ENCODE results near the gene ZRANB2.

Gene ZRANB2

DNA sequence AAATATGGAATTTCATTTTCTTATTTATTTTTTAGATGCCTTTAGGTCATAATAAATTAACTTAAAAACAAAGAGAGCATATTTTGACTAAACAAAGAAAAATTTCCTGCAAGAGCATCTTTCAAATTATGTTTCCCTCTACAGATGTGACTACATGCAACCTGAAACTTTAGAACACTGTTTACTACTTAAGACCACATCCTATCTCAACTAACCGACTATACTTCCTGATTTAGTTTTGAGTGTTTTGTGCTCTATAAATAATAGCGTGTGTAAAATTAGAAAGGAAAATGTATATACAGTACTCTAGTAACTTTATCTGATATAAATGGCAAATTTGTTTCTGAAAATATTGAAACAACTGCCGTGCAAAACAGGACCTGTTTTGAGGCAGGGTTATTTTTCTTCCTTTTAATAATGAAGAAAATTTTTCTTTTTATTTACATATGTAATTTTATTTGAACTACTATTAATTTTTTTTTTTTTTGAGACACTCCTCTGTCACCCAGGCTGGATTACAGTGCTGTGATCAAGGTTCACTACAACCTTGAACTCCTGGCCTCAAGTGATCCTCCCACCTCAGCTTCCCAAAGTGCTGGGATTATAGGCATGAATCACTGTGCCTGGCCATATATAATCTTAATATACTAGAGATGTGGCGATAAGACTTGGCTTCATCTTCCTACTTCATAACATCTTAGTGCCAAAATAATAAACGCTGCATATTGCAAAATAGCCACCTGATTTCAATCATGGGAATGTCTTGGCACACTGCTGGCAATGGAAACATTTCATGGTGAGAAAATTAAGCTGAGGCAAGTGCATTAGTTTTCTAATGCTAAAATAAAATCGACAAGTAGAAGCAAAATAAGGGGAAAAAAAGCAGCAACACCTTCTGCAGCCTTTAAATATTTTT is 12.3 kb downstream of the ZRANB2 start:
- no peak for FAIRE-seq

- no peak for FAIRE-seq
Observed at GRCh38 chr1:71054791-71055190, 26.0 kb downstream of the ZRANB2 start.

DNA sequence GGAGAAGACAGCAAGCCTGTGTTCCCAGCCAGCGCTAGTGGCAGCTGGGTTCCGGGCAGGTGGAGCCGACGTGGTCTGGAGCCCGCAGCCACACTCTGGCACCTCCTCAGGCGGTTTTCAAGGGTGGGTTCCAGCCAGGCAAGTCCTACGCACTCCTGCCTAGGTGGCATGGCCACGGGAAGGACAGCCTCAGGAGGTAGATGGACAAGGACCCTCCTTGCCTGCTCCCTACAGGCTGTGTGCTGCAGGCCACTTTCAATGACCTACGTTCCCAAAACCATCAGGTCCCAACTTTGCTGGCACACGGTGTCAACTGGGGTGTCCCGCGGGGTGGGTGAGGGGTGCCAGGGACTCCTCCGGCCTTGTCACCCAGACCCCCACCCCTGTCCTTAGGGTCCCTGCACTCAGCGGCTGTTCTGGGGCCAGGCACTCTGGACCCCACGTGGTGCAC is 26.5 kb downstream of the ZRANB2 start:
- FAIRE-seq, result no peak

GRCh38 chr1:71053758-71054157 is 27.1 kb downstream of the ZRANB2 start:
- no peak for FAIRE-seq

- FAIRE-seq, result no peak
Observed at GRCh38 chr1:71053146-71053545, 27.7 kb downstream of the ZRANB2 start.

DNA sequence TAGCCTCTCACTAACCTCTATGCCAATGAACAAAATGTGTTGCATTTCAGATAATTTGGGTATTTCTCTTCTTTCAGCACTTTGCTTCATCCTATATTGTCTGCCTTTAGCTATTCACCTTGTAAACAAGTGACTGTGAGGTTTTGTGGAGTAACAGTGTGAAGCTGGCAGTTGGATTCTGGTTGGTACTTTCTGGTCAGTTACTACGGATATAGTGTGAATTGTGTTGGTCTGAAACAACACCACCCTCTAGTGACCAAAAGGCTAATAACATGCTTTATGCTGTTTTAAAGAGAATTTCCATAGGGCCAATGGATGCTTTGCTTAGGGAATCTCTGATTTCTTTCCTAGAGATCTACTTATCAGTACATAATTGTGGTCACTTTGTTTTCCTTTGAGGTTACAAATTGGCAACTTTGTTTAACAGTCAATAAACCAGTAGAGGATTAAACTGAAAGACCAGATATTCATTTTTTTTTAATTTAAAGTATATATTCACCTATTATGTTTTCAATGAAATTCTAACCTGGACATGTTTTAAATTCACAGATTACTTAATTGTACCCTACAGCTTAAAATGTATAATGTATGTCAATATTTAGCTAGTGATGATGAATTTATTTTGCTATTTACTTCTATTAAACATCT is 30.8 kb downstream of the ZRANB2 start:
- peak; percentile 93 for FAIRE-seq

- FAIRE-seq, result no peak
Observed at GRCh38 chr1:71047635-71048607, 32.9 kb downstream of the ZRANB2 start, which contains the start of gene PTGER3. Gene PTGER3 (minus strand): TSS chr1:71047816. CDS start chr1:71047577, 239 bp downstream.

GRCh38 chr1:71046891-71047634 is 33.8 kb downstream of the ZRANB2 start:
- FAIRE-seq, result no peak

DNA sequence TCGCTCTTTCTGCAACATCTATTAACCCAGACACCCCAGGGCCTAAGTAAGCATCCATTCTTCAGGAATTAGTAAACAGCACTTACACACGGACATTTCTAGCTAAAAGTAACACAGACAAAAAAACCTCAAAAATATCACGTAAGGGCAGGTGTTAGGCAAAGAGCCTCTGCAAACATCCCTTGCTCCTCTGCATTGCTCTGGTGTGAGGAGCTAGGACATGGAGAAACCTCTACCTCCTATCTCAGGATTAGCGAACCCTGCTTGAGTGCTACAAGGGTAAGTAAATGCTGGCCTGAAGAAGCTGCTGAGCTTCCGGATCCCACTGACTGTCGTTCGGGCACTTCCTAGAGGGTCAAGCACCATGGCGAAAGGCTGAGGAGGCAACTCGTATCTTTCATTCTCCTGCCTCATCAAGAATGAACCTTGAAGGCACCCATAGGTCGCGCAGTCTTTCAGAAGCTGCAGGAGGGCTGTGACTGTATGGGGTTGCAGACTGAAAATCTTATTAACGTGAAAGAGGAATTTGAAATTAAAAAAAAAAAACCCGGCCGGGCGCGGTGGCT is 35.3 kb downstream of the ZRANB2 start:
- FAIRE-seq, result no peak

GRCh38 chr1:71044833-71045232 is 36.0 kb downstream of the ZRANB2 start:
- FAIRE-seq, result no peak

DNA sequence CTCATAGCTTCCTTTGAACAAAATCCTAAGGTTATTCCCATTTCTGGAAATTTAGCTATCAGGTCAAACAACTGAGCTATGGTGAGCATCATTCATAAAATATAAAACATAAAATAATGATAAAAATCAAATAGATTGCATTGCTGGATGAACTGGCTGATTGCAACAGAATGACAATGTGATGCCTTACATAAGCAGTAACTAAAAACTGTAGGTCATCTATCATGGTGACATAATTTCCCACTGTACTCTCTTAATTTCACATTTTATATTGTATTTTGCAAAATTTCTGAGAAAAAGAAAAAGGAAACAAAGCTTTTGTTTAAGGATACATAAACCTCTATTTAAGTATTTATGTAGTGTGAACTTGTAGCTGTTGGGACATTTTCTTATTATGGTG is 37.8 kb downstream of the ZRANB2 start:
- no peak for FAIRE-seq

GRCh38 chr1:71041806-71042205 is 39.0 kb downstream of the ZRANB2 start:
- no peak for FAIRE-seq

GRCh38 chr1:71039661-71040262 is 41.1 kb downstream of the ZRANB2 start:
- no peak for FAIRE-seq

- no peak for FAIRE-seq
Observed at GRCh38 chr1:71038942-71039341, 41.9 kb downstream of the ZRANB2 start.

- peak; percentile 51 for FAIRE-seq
Observed at GRCh38 chr1:71037829-71038620, 42.8 kb downstream of the ZRANB2 start.

DNA sequence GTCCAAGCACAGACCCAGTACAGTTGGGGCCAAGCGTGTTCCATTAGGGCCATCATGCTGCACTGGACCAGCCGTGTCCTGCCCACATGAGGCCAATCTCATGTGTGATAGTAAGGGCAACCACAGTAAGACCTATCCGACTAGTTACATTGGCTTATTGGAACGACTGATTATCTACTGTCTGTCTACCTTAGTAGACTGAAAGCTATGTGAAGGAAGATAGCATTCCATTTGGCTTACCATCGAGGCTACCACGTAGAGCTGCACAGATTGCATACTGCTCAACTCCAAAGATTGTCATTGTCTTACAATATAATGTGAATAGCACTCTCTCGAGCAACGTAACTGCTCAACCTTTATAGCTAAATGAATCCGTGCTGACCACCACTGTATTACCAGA is 43.8 kb downstream of the ZRANB2 start:
- FAIRE-seq, result no peak

- FAIRE-seq, result no peak
Observed at GRCh38 chr1:71033136-71033535, 47.7 kb downstream of the ZRANB2 start.

DNA sequence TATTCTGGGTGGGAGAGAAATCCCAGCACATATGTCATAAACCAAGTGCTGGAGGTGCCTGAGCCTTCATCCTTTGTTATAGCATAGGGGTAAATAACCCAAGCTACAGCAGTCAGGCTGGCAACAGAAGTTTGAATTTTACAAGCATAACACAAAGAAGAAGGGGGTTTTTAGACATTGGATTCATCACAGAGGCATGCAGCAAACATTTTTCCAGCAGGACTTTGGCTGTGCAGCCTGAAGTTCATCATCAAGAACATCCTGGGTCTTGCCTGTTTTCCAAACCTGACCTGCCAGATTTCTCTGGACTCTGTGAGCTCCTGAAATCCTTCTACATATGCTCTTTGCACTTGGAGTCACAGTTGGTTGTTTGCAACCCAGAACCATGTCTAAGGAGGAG is 49.4 kb downstream of the ZRANB2 start:
- no peak for FAIRE-seq

DNA sequence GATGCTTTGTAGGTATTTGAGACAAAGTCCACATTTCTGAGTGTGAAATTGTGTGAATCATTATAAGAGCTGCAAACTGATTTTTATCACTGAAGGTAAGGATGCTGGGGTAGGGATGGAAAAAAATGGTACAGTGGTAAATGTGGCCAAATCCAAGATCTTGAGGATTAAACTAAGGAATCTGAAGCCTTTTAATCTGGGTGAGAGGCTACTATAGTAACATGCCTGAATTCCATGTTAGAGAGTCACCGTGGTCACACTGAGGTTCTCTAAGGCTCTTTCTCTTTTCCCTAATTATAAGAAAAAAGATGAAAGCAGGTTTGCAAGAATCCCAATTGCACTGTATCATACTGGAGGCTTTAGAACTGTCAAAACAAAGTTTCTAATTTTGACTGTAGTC is 50.8 kb downstream of the ZRANB2 start:
- FAIRE-seq, result no peak

GRCh38 chr1:71028981-71029380 is 51.9 kb downstream of the ZRANB2 start:
- FAIRE-seq, result no peak
